Stimulated activated CD4-positive, alpha-beta T cell treated with anti-CD3 and anti-CD28 coated beads, Interleukin-2, amount 100 ng/mL, for 48 hours (primary cell): Measurements from ENCODE around the gene SBK3.
"Not testable (repeated sequence)": the region's sequence is repeated elsewhere in the genome, so short reads cannot be mapped to it uniquely, and the experiment has no call there.

Experiments used
- DNase-seq, 2 donors: peaks; one replicate each; pipeline ENCODE4 v3.0.0-alpha.2; 2020

SBK3 gene

GRCh38 chr19:55539090-55539984, 6.0 kb downstream of the SBK3 start:
- no peak for DNase-seq

GRCh38 chr19:55538132-55538531, 7.2 kb downstream of the SBK3 start:
- no peak for DNase-seq

- DNase-seq = no peak
These were observed 7.6 kb downstream of the SBK3 start for GRCh38 chr19:55537741-55538111.

- DNase-seq = no peak
These were observed 8.2 kb downstream of the SBK3 start, which contains the start of gene SBK2 for GRCh38 chr19:55536951-55537740. Gene SBK2 (minus strand): TSS chr19:55537133. CDS start chr19:55536294, 839 bp downstream.

- no peak for DNase-seq
These were observed 9.0 kb downstream of the SBK3 start for GRCh38 chr19:55536366-55536765.

- no peak for DNase-seq
These were observed 9.4 kb downstream of the SBK3 start for GRCh38 chr19:55535965-55536350.

GRCh38 chr19:55535173-55535964, 10.0 kb downstream of the SBK3 start:
- DNase-seq = no peak

GRCh38 chr19:55534280-55534679, 11.1 kb downstream of the SBK3 start:
- DNase-seq = not testable (repeated sequence)

GRCh38 chr19:55530996-55531395, 14.3 kb downstream of the SBK3 start:
- DNase-seq = no peak

- no peak for DNase-seq
These were observed 15.6 kb downstream of the SBK3 start for GRCh38 chr19:55529636-55530234.

GRCh38 chr19:55528030-55528803, 17.1 kb downstream of the SBK3 start:
- no peak for DNase-seq

GRCh38 chr19:55527197-55528029, 17.9 kb downstream of the SBK3 start:
- no peak for DNase-seq

- DNase-seq = no peak
These were observed 18.8 kb downstream of the SBK3 start for GRCh38 chr19:55526216-55527196.

GRCh38 chr19:55525289-55526101, 19.8 kb downstream of the SBK3 start:
- DNase-seq = no peak

- no peak for DNase-seq
These were observed 24.6 kb downstream of the SBK3 start for GRCh38 chr19:55520691-55521292.

GRCh38 chr19:55519451-55520311, 25.7 kb downstream of the SBK3 start:
- DNase-seq = no peak
